Fibroblast of villous mesenchyme (primary cell): Measurements from ENCODE around the gene SPATA16. TPM values are rescaled to one million over a fixed set of nuclear protein-coding genes. Genes with fewer than 3 reads are reported as not detected.
A peak's percentile ranks its signal among the peaks of the same experiment; 100 is the strongest.

Experiments used
- DNase-seq: peaks from one replicate; pipeline ENCODE4 v3.0.0-alpha.2; 2010; ENCODE audit warnings: low read depth
- H3K4me3 ChIP-seq: 2 replicates; pipeline ENCODE4 v1.5.1; 2011; ENCODE audit warnings: low read depth, mild to moderate bottlenecking, low read length
- CTCF ChIP-seq: IDR thresholded peaks from 2 replicates; pipeline ENCODE4 v1.5.1; 2012; ENCODE audit warnings: low read depth, mild to moderate bottlenecking, low read length; ENCODE audit not compliant: insufficient read depth
- total RNA-seq: library from RNA; depleted of rRNA; stranded (reverse); fragments of >200 nt; gene quantifications from 2 replicates; pipeline ENCODE4 v1.2.3, GENCODE V29; 2012

Gene SPATA16
- total RNA-seq, 1 donor: not detected

- no peak for TF ChIP-seq CTCF
These were observed 139.4 kb downstream of the SPATA16 start for GRCh38 chr3:173001622-173002021.

DNA sequence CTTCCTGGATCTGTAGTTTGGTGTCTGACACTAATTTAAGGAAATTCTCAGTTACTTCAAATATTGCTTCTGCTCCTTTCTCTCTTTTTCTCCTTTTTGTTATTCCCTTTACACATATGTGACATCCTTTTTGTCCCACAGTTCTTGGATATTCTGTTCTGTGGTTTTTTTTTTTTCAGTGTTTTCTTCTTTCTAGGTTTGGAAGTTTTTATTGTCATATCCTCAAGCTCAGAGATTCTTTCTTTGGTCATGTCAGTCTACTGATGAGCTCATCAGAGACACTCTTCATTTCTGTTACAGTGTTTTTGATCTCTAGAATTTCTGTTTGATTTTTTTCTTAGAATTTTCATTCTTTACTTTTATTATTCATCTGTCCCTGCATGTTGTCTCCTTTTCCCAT lies 140.5 kb downstream of the SPATA16 start:
- no peak for DNase-seq
- no peak for TF ChIP-seq CTCF
- H3K4me3 ChIP-seq: no peak overlapping the region

More at GRCh38 chr3:173001622-173002021, 139.4 kb downstream of the SPATA16 start:
- H3K4me3 ChIP-seq: no peak overlapping the region
- no peak for DNase-seq

- TF ChIP-seq CTCF: no peak
- no peak for DNase-seq
- no peak overlapping the region for H3K4me3 ChIP-seq
These were observed 147.6 kb downstream of the SPATA16 start for GRCh38 chr3:172993412-172993811.

- DNase-seq: no peak
- H3K4me3 ChIP-seq: no peak overlapping the region
- TF ChIP-seq CTCF: no peak
These were observed 149.5 kb downstream of the SPATA16 start for GRCh38 chr3:172991424-172991996.

GRCh38 chr3:172989373-172989772 lies 151.7 kb downstream of the SPATA16 start:
- no peak overlapping the region for H3K4me3 ChIP-seq
- DNase-seq: no peak
- TF ChIP-seq CTCF: no peak

DNA sequence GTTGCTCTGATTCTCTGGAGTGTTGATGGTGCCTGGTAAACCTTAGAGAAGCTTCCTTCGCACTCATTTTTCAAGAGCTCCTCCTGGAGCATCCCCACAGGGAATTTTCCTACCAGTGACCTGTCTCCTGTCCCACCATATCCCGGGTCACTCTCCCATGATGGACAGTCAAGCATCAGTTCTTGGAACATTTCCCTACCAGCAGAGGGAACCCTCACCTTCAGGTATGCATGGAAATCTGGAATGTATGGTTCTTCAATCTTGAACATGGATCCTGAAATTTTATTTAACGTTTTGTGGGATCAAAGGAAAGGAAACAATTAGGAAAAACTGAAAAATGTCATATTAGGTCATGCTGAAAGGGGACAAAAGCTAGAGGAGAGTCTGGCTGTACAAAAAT lies 153.8 kb downstream of the SPATA16 start:
- H3K4me3 ChIP-seq: no peak overlapping the region
- no peak for DNase-seq
- TF ChIP-seq CTCF: peak; percentile 27

GRCh38 chr3:172984914-172985313 lies 156.1 kb downstream of the SPATA16 start:
- no peak for DNase-seq
- no peak for TF ChIP-seq CTCF
- no peak overlapping the region for H3K4me3 ChIP-seq
